Activated B cell treated with CpG ODN at 0.5 μM for 24 hours (primary cell): ENCODE measurements around the gene BIK. TPM values are rescaled to one million over a fixed set of nuclear protein-coding genes. Genes with fewer than 3 reads are reported as not detected.
A peak's percentile ranks its signal among the peaks of the same experiment; 100 is the strongest.
"Not testable (repeated sequence)": the region's sequence is repeated elsewhere in the genome, so short reads cannot be mapped to it uniquely, and the experiment has no call there.

Experiments
- ATAC-seq: fragments of 200-7000 bp; cut with Tn5 transposase; one replicate; pipeline ENCODE4 v1.10.0; 2021; ENCODE audit warnings: low read depth, mild to moderate bottlenecking, moderate library complexity
- CTCF ChIA-PET: fragments of 350-600 bp; sonication (Branson Sonifier 250); formaldehyde crosslinking; loops from one replicate; lab custom pipeline; 2021; ENCODE audit warnings: antibody characterized with exemption; lab: Charles Lee
- POLR2A ChIA-PET: fragments of 350-600 bp; sonication (Branson Sonifier 250); formaldehyde crosslinking; loops from one replicate; lab custom pipeline; 2021; ENCODE audit warnings: antibody characterized with exemption; lab: Charles Lee
- DNase-seq: peaks from one replicate; pipeline ENCODE4 v3.0.0; 2022
- H3K27ac Mint-ChIP-seq: one replicate; pipeline ENCODE4 v1.8.0; 2020; ENCODE audit warnings: mixed read lengths
- H3K27me3 Mint-ChIP-seq: one replicate; pipeline ENCODE4 v1.8.0; 2021; ENCODE audit warnings: mixed read lengths
- H3K36me3 Mint-ChIP-seq: one replicate; pipeline ENCODE4 v1.8.0; 2021; ENCODE audit warnings: low read depth, mixed read lengths
- H3K4me1 Mint-ChIP-seq: one replicate; pipeline ENCODE4 v1.8.0; 2021; ENCODE audit warnings: mixed read lengths
- H3K4me3 Mint-ChIP-seq: one replicate; pipeline ENCODE4 v1.8.0; 2020; ENCODE audit warnings: mild to moderate bottlenecking, mixed read lengths
- H3K9me3 Mint-ChIP-seq: one replicate; pipeline ENCODE4 v1.8.0; 2020; ENCODE audit warnings: mixed read lengths
- CTCF ChIP-seq: fragments of 200-600 bp; IDR thresholded peaks from one replicate; pipeline ENCODE4 v1.8.0; 2022; ENCODE audit warnings: antibody characterized with exemption, mild to moderate bottlenecking
- intact Hi-C: fragments of 100-400 bp; cut with micrococcal nuclease; formaldehyde crosslinking; loops from one replicate; pipeline ENCODE4 v1.15.1; 2024
- total RNA-seq: library from RNA; stranded (reverse); gene quantifications from 2 replicates; pipeline ENCODE4 v1.2.3, GENCODE V29; 2022

Gene BIK
- total RNA-seq, 1 donor from 2014 or later: 2.6 TPM

DNA sequence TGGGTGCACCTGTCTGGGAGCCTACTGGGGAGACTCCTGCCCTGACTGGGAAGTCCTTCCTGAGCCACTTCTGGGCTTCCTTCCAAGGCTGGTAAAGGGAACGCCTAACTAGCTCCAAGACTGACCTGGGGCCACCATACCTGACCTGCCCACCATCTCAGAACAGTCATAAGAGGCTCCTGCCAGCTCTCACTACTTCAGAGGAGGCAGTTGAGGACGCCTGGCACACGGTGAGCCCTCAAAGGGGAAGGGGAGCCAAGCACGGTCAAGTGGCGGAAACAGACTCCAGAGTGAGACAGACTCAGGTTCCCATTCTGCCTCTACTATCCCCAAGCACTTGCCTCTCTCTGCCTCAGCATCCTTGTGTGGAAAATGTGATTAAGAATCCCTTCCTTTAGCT is 25.0 kb downstream of the BIK start:
- H3K4me3 Mint-ChIP-seq: no peak overlapping the region
- H3K27me3 Mint-ChIP-seq: no peaks in the 10 kb centered on the region
- H3K27ac Mint-ChIP-seq: no peak overlapping the region
- ChIA-PET POLR2A (interaction anchor here (0.7 kb wide), 1 partner anchor 303 kb away, joined by 7 read pairs; no protein-coding TSS in a partner anchor), CTCF (interaction anchor here (1.1 to 1.2 kb wide), 3 partner anchors 11 to 355 kb away, joined by 3 to 4 read pairs (median 3); partner anchors contain the start of gene BIK)
- intact Hi-C loops: loop anchor here (5.0 kb wide), 1 partner anchor 473 kb away; no protein-coding TSS in a partner anchor
- peaks cover 5% of the 10 kb centered on the region for H3K4me1 Mint-ChIP-seq
- TF ChIP-seq CTCF: no peak
- no peaks in the 10 kb centered on the region for H3K9me3 Mint-ChIP-seq
- no peak for ATAC-seq
- DNase-seq: no peak
- peaks cover 77% of the 10 kb centered on the region for H3K36me3 Mint-ChIP-seq

DNA sequence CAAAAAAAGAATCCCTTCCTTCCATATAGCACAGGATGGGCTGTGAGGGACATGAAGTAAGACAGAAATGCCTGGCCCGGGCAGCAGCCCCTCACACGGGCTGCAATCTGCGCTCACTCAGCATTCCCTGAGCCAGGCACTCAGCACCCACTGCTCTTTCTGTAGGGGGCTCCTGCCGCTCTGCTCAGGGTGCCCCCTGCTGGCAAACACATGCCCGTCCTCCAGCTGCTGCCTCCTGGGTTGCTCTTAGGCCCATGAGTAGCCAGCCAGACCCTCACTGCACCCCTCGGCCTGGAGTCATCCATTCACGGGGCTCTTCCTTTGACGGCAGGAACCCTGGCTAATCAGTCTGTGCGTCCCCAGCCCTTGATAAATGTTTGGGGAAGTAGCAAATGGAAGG is 25.7 kb downstream of the BIK start:
- peaks cover 81% of the 10 kb centered on the region for H3K36me3 Mint-ChIP-seq
- H3K4me1 Mint-ChIP-seq: peaks cover 7% of the 10 kb centered on the region
- POLR2A ChIA-PET: no interaction called here
- H3K27me3 Mint-ChIP-seq: no peaks in the 10 kb centered on the region
- no peaks in the 10 kb centered on the region for H3K9me3 Mint-ChIP-seq
- peak; percentile 54 for DNase-seq
- CTCF ChIA-PET: interaction anchor here (0.9 to 1.1 kb wide), 4 partner anchors 25 to 356 kb away, joined by 3 to 4 read pairs (median 3); partner anchors contain the start of gene BIK
- H3K27ac Mint-ChIP-seq: no peak overlapping the region
- intact Hi-C loops: loop anchor here (1.0 to 5.0 kb wide), 3 partner anchors 26 to 474 kb away; partner anchors contain the start of gene BIK
- no peak for TF ChIP-seq CTCF
- H3K4me3 Mint-ChIP-seq: no peak overlapping the region
- peak; percentile 94 for ATAC-seq

DNA sequence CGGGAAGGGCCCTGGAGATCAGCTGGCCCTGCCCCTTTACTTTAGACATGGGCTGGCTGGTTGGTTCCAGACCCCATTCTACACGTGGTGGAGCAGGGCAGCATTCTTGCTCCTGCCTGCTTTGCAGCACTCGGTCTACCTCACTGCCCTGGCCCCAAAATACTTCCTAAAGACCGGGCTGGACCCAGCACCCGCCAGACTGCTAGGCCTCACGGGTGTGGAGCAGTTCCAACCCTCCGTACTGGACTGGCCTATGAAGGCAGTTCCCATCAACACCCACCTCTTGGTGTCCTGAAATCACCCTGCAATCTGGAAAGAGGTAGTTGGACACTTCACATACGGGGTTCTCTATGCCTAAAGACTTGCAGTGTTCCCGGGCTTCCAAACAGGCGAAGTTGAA is 26.3 kb downstream of the BIK start:
- Mint-ChIP-seq H3K9me3 (no peaks in the 10 kb centered on the region), H3K27me3 (no peaks in the 10 kb centered on the region), H3K4me1 (peaks cover 8% of the 10 kb centered on the region), H3K36me3 (peaks cover 76% of the 10 kb centered on the region), H3K27ac (no peak overlapping the region), H3K4me3 (no peak overlapping the region)
- ChIA-PET POLR2A (no interaction called here), CTCF (interaction anchor here (0.9 to 1.1 kb wide), 4 partner anchors 25 to 522 kb away, joined by 3 read pairs; partner anchors contain the start of gene POLDIP3)
- intact Hi-C loops: loop anchor here (1.0 to 5.0 kb wide), 3 partner anchors 26 to 474 kb away; partner anchors contain the start of gene BIK
- no peak for DNase-seq
- no peak for ATAC-seq
- no peak for TF ChIP-seq CTCF

DNA sequence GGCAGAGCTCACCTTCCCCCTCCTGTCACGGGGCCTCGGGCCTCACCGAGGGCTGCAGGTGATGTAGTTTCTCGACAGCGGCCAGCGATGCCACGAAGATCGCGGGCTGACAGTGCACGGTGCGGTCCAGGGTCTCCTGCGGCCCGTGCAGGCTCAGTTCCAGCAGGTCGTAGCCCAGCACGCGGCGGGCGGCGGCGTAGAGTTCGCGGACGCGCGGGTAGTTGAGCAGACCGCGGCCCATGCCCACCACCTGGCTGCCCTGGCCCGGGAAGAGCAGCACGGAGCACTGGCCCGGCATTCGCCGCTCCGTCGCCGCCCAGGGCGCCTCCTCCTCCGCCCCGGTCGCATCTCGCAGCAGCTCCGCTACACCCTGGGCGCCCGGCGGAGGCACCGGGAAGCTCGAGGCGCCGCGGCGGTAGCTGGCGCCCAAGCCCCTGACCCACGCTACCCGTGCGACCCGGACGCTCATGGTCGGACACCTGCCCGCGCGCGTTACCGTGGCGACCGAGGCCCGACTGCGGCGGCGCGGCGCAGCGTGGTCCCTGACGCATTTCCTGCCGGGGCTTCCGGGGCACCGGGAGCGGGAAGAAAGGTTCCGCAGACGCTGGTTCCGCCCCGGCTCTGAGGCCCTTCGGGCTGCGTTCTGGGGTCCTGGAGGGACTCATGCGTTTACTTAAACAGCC is 32.5 kb downstream of the BIK start, which contains the start of gene MCAT:
TSS of gene MCAT (minus strand) at position 519 of the 683 bp plus-strand sequence. CDS start at position 469, 50 bp downstream.
- intact Hi-C loops: loop anchor here (1.0 to 10.0 kb wide), 4 partner anchors 8 to 128 kb away; partner anchors contain the start of genes PACSIN2, TSPO, TTLL1 and TTLL12
- Mint-ChIP-seq H3K27me3 (no peaks in the 10 kb centered on the region), H3K27ac (peak within 1 kb of the TSS; percentile 90), H3K4me1 (peaks cover 37% of the 10 kb centered on the region), H3K9me3 (no peaks in the 10 kb centered on the region), H3K36me3 (peaks cover 27% of the 10 kb centered on the region), H3K4me3 (peak within 1 kb of the TSS; percentile 85)
- DNase-seq: peak; percentile 85
- CTCF ChIA-PET: no interaction called here
- no peak for TF ChIP-seq CTCF
- peak; percentile 80 for ATAC-seq
- POLR2A ChIA-PET: interaction anchor here (1.6 kb wide), 1 partner anchor 487 kb away, joined by 3 read pairs; no protein-coding TSS in a partner anchor

DNA sequence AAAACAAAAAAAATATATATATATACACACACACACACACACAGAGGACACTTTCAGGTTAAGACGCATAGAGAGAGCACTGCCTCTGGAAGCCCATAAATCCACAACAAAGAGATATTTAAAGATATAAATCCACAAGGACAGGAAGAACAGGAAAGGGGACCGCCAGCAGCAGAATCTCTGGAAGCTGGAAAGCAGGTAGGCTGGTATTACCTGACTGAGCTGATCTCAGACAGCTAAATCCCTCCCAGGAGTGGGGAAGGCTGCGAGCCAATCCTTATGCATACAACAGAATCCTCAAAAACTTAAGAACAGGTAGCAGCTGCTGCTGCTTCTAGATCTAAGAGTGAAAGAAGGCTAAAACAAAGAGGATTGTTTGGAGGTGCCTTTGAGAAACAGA is 34.4 kb downstream of the BIK start:
- Mint-ChIP-seq H3K27ac (peak overlapping the region; percentile 18), H3K9me3 (no peaks in the 10 kb centered on the region), H3K36me3 (peaks cover 12% of the 10 kb centered on the region), H3K4me1 (peaks cover 46% of the 10 kb centered on the region), H3K4me3 (no peak overlapping the region), H3K27me3 (no peaks in the 10 kb centered on the region)
- ChIA-PET POLR2A (interaction anchor here (0.7 to 1.0 kb wide), 2 partner anchors 19 to 41 kb away, joined by 3 to 4 read pairs; no protein-coding TSS in a partner anchor), CTCF (no interaction called here)
- no peak for TF ChIP-seq CTCF
- DNase-seq (no peak), ATAC-seq (no peak)
- intact Hi-C loops: loop anchor here (10.0 kb wide), 1 partner anchor 130 kb away; the partner anchor contains the start of gene PACSIN2

GRCh38 chr22:43145371-43145770 is 34.8 kb downstream of the BIK start:
- H3K9me3 Mint-ChIP-seq, H3K36me3 Mint-ChIP-seq, H3K4me3 Mint-ChIP-seq, ATAC-seq, CTCF ChIA-PET, H3K27me3 Mint-ChIP-seq, DNase-seq: not testable (repeated sequence)
- POLR2A ChIA-PET: interaction anchor here (0.7 to 1.6 kb wide), 3 partner anchors 19 to 368 kb away, joined by 4 to 21 read pairs (median 4); no protein-coding TSS in a partner anchor
- H3K4me1 Mint-ChIP-seq: peaks cover 46% of the 10 kb centered on the region
- H3K27ac Mint-ChIP-seq: peak overlapping the region; percentile 41
- intact Hi-C loops: loop anchor here (10.0 kb wide), 1 partner anchor 131 kb away; the partner anchor contains the start of gene PACSIN2

GRCh38 chr22:43146332-43146731 is 35.8 kb downstream of the BIK start:
- POLR2A ChIA-PET: interaction anchor here (0.6 to 1.6 kb wide), 4 partner anchors 41 to 607 kb away, joined by 4 to 21 read pairs (median 6); partner anchors contain the start of gene PACSIN2
- Mint-ChIP-seq H3K4me3 (peak overlapping the region; percentile 19), H3K4me1 (peaks cover 50% of the 10 kb centered on the region), H3K27ac (peak overlapping the region; percentile 81)
- H3K36me3 Mint-ChIP-seq, ATAC-seq, H3K27me3 Mint-ChIP-seq, H3K9me3 Mint-ChIP-seq, CTCF ChIA-PET, DNase-seq: not testable (repeated sequence)
- intact Hi-C loops: loop anchor here (10.0 kb wide), 1 partner anchor 132 kb away; the partner anchor contains the start of gene PACSIN2
